Activated CD4-positive, alpha-beta T cell treated with anti-CD3 and anti-CD28 coated beads for 1 hour (primary cell): ENCODE results near the gene IMP3.

ENCODE experiments used
- DNase-seq: peaks from one replicate; pipeline ENCODE4 v3.0.0-alpha.2; 2020

Gene IMP3

GRCh38 chr15:75616766-75617165, 23.3 kb downstream of the IMP3 start:
- DNase-seq, result no peak

- DNase-seq, result no peak
Measured at GRCh38 chr15:75606711-75607699, 33.0 kb downstream of the IMP3 start.

GRCh38 chr15:75606026-75606425, 34.0 kb downstream of the IMP3 start:
- no peak for DNase-seq

GRCh38 chr15:75599401-75599800, 40.6 kb downstream of the IMP3 start:
- DNase-seq, result no peak

GRCh38 chr15:75598361-75598760, 41.7 kb downstream of the IMP3 start:
- DNase-seq, result no peak

GRCh38 chr15:75597667-75598341, 42.2 kb downstream of the IMP3 start:
- no peak for DNase-seq

GRCh38 chr15:75596703-75597345, 43.2 kb downstream of the IMP3 start:
- DNase-seq, result no peak

- DNase-seq, result no peak
Measured at GRCh38 chr15:75594276-75594675, 45.7 kb downstream of the IMP3 start.

- no peak for DNase-seq
Measured at GRCh38 chr15:75591655-75592364, 48.2 kb downstream of the IMP3 start.

- no peak for DNase-seq
Measured at GRCh38 chr15:75590239-75590638, 49.8 kb downstream of the IMP3 start.
